GM12874 (cell line): ENCODE results near the gene MPIG6B.

Experiments
- TF ChIP-seq, protein P1 (sequence below): IDR thresholded peaks from 2 replicates; pipeline ENCODE4 v1.5.1; 2011; ENCODE audit warnings: low read depth, mild to moderate bottlenecking, control low read depth, low read length, moderate library complexity; ENCODE audit not compliant: insufficient read depth

The MPIG6B gene

DNA sequence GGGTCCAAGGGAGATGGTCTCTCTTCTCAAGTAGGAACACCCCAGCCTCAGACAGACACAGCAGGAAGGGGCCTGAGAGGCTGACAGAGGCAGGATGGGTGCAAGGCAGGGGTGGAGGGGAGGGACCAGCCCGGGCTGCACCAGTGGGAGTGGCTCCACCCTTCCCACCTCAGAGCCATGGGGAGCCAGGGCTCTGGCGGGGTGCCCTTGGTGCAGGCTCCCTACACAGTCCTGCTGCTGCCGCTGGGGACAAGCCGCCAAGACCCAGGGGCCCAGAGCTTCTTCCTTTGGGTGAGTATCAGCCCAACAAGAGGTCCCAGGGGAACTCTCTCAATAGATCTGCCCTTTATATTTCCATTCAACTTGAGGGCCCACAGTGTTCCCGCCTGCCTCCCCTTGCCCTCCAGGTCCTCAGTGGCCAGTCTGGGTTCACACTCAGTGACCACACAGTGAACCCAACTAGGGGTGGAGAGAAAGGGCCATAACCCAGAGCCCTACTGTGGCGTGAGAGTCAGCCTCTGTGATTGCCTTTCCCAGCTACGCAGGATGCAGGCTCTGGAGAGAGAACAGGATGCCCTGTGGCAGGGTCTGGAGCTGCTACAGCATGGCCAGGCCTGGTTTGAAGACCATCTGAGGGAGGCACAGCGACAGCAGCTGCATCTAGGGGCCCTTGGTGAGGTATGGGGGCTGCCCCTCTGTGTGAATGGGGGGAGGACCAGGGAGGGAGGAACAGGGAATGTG is 39.9 kb downstream of the MPIG6B start:
- TF ChIP-seq, protein P1, sequence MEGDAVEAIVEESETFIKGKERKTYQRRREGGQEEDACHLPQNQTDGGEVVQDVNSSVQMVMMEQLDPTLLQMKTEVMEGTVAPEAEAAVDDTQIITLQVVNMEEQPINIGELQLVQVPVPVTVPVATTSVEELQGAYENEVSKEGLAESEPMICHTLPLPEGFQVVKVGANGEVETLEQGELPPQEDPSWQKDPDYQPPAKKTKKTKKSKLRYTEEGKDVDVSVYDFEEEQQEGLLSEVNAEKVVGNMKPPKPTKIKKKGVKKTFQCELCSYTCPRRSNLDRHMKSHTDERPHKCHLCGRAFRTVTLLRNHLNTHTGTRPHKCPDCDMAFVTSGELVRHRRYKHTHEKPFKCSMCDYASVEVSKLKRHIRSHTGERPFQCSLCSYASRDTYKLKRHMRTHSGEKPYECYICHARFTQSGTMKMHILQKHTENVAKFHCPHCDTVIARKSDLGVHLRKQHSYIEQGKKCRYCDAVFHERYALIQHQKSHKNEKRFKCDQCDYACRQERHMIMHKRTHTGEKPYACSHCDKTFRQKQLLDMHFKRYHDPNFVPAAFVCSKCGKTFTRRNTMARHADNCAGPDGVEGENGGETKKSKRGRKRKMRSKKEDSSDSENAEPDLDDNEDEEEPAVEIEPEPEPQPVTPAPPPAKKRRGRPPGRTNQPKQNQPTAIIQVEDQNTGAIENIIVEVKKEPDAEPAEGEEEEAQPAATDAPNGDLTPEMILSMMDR, result no peak

DNA sequence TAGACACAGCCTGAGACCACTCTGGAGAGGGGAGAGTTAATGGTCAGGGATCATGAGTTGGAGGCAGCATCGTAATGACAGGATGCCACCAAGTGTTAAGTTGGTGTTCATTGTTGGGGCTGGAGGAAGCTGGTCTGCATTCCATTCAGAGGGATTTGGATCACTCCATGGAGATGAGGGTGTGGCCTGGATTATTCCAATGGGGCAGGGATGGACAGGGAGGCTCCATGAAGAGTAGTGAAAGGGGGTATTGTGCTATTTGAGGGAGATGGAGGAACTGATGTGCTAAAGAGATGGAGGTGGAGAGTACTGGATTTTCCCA is 40.4 kb downstream of the MPIG6B start:
- TF ChIP-seq, protein P1, result no peak

DNA sequence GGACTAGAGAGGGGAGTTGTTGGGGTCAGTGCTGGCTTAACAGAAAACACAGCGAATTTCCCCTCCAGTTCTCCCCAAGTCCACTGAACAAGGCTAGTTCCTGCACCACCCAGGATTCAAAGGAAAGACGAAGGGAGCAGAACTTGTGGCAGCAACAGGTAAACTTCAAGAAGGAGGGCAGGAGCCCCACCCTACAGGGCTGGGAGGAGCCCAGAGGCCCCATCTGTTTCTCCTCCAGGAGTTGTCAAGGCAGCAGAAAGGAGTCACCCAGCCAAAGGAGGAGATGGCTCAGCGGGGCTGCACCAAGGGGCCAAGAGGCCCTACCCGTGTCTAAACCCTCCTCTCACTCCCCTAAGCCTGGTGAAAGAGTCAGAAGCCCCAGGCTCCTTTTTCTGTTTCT is 41.0 kb downstream of the MPIG6B start:
- TF ChIP-seq, protein P1, result no peak

DNA sequence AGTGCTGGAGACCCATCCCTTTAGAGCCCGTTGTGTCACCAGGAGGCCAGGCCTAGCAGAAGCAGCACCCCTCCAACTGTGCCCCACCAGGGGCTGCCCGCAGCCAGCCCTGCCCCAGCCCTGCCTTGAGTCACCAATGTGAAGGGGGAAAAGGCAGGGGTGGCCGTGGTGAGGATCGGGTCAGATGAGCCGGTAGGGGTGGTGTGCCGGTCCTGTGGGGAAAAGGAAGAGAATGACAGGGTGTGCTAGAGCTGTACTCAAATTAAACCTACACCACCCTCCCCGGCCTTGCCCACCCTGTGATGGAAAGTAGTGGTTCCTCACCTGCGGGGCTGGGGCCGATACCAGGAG is 42.4 kb downstream of the MPIG6B start:
- TF ChIP-seq, protein P1, result no peak

DNA sequence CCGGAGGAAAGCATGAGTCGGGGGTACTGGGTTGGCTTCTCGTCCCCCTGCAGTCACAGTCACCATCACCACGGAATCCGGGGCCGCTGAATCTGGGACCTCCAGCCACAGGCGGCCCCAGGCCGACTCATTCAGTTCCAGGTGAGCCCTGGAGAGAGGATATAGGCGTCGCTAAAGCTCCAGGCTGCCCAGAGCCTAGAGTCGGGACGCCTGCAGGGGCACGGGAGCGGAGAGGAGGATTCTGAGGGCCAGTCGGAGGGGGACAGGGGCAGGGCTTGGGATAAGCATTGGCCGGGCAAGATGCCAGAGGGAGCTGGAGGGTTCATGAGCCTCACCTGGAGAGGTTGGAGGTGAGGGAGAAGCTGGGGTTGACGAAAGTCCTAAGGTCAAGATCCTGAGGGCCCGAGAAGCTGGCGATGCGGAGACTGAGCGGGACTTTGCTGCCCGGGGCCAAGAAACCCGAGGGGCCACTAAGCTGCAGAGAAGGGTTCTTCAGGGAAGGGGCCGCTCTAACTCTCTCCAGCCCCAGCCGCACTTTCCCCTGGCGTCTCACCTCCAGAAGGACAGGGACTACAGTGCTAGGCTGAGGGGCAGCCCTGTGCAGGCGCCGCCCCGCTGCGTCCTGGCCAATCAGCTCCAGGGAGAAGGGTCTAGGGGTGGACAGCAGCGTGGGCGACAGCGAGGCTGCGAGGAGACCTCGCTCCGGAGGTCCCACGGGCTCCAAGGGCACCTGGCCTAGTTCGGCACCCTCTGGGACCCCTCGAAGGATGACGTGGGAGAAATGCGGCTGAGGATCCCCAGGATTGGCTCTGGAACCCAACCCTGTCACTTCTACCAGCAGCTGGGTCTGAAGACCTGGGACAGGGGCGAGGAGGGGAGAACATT is 43.0 kb downstream of the MPIG6B start:
- TF ChIP-seq, protein P1, result no peak

DNA sequence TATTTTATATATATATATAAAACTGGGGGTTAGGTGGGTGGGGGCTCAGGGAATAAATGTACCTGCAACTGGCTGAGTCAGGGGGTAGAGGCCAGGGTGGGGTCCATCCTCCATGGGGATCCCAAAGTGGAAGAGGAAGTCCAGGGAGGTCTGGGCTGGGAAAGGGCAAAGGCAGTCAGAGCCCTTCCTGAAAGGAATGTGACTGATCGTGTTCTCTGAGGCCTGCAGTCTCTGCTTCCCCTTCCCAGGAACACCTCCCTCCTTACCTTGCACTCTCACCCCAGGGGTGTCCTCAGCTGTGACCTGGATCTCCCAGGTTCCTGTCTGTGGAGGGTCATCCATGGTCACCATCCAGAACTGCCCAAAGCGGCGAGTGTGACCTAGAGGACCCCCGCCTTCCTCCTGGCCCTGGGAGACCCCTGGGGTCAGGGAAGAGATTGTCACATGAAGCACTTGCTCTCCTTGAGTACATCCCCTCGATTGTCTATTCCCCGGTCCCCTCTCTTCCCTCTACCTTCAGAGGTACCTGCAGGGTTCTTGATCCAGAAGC is 44.0 kb downstream of the MPIG6B start:
- TF ChIP-seq, protein P1, result no peak
